Ascending aorta (tissue), 2 donors: ENCODE data around the gene CS. TPM values are rescaled to one million over a fixed set of nuclear protein-coding genes. Genes with fewer than 3 reads are reported as not detected.

Source experiments
- DNase-seq, 2 donors: peaks; one replicate each; pipeline ENCODE4 v3.0.0-alpha.2; 2019; ENCODE audit warnings: low spot score in 2 of 2
- H3K27ac ChIP-seq, 2 donors: fragments of 200-600 bp; sonication (generic); one replicate each; pipeline ENCODE4 v1.5.1; 2016 to 2017; ENCODE audit warnings: mild to moderate bottlenecking in 1 of 2
- H3K27me3 ChIP-seq: fragments of 200-600 bp; sonication (generic); one replicate; pipeline ENCODE4 v1.5.1; 2017
- H3K36me3 ChIP-seq, 2 donors: fragments of 200-600 bp; sonication (generic); one replicate each; pipeline ENCODE4 v1.5.1; 2016
- H3K4me1 ChIP-seq, 2 donors: fragments of 200-600 bp; sonication (generic); one replicate each; pipeline ENCODE4 v1.5.1; 2016 to 2017; ENCODE audit warnings: mild to moderate bottlenecking in 1 of 2
- H3K4me3 ChIP-seq, 2 donors: fragments of 200-600 bp; sonication (generic); one replicate each; pipeline ENCODE4 v1.5.1; 2016 to 2017; ENCODE audit warnings: mild to moderate bottlenecking in 1 of 2
- H3K9me3 ChIP-seq, 2 donors: fragments of 200-600 bp; sonication (generic); one replicate each; pipeline ENCODE4 v1.5.1; 2016
- intact Hi-C: fragments of 100-400 bp; cut with DNase I; formaldehyde crosslinking; loops from one replicate; pipeline ENCODE4 v1.15.1; 2023
- total RNA-seq: library from RNA; depleted of rRNA; stranded (reverse); fragments of >200 nt; gene quantifications from one replicate; pipeline ENCODE4 v1.1.0, GENCODE V29; 2016
- TF ChIP-seq, protein P1 (sequence below), 3 experiments: fragments of 200-600 bp in 2 of 3; fragments of 450-650 bp in 1 of 3; sonication (generic) in 2 of 3; IDR thresholded peaks; one replicate each; pipeline ENCODE4 v1.5.1; 2016 to 2019; ENCODE audit warnings: antibody characterized with exemption in 3 of 3, mild to moderate bottlenecking in 1 of 3, moderate library complexity in 1 of 3

The CS gene
- total RNA-seq, 1 donor from 2014 or later, result 55.2 TPM

DNA sequence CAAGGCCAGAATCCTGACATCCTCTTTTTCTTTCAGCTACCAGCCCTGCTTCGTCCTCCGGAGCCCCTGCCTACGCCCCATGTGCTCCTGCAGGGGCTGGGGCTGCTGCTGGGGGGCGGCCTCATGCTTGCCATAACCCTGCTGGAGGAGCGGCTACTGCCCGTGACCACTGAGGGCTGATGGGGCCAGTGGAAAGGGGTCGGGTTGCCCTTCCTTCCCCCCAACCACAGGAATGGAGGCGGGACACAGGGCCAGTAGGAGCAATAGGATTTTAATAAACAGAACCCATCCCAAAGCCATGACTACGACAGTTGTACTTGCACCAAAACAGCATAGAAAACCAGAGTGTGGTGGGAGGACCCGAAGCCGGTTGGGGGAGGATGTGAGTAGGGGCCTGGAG lies 62.6 kb downstream of the CS start:
- intact Hi-C loops, result no loop called here
- Histone ChIP-seq H3K4me1 (no peaks in the 10 kb centered on the region), H3K27me3 (no peaks in the 10 kb centered on the region), H3K27ac (no peak overlapping the region), H3K4me3 (no peak overlapping the region), H3K36me3 (peaks cover 29 to 43% of the 10 kb centered on the region in 2 donors), H3K9me3 (no peaks in the 10 kb centered on the region)
- DNase-seq, result no peak
- TF ChIP-seq, protein P1, sequence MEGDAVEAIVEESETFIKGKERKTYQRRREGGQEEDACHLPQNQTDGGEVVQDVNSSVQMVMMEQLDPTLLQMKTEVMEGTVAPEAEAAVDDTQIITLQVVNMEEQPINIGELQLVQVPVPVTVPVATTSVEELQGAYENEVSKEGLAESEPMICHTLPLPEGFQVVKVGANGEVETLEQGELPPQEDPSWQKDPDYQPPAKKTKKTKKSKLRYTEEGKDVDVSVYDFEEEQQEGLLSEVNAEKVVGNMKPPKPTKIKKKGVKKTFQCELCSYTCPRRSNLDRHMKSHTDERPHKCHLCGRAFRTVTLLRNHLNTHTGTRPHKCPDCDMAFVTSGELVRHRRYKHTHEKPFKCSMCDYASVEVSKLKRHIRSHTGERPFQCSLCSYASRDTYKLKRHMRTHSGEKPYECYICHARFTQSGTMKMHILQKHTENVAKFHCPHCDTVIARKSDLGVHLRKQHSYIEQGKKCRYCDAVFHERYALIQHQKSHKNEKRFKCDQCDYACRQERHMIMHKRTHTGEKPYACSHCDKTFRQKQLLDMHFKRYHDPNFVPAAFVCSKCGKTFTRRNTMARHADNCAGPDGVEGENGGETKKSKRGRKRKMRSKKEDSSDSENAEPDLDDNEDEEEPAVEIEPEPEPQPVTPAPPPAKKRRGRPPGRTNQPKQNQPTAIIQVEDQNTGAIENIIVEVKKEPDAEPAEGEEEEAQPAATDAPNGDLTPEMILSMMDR (IDR thresholded peaks at IDR 0.05), result no peak

DNA sequence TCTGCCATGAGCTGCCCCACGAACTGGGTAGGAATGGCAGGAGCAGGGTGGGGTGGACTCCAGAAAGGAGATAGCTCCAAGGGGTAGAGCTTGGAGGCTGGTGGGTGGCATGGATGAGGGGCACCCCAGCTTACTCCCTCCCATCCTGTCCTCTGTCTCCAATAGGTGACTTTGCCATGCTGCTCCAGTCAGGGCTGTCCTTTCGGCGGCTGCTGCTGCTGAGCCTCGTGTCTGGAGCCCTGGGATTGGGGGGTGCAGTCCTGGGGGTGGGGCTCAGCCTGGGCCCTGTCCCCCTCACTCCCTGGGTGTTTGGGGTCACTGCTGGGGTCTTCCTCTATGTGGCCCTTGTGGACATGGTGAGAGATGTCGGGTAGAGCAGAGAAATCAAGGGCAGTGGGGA lies 63.1 kb downstream of the CS start:
- intact Hi-C loops, result no loop called here
- H3K27ac ChIP-seq, result no peak overlapping the region
- H3K27me3 ChIP-seq, result no peaks in the 10 kb centered on the region
- H3K36me3 ChIP-seq, result peaks cover 24 to 37% of the 10 kb centered on the region in 2 donors
- DNase-seq, result no peak
- no peaks in the 10 kb centered on the region for H3K4me1 ChIP-seq
- no peak overlapping the region for H3K4me3 ChIP-seq
- TF ChIP-seq, protein P1 (IDR thresholded peaks at IDR 0.05), result no peak
- H3K9me3 ChIP-seq, result no peaks in the 10 kb centered on the region

GRCh38 chr12:56236091-56236490 lies 64.0 kb downstream of the CS start:
- Histone ChIP-seq H3K4me3 (no peak overlapping the region), H3K36me3 (peaks cover 15 to 29% of the 10 kb centered on the region in 2 donors), H3K4me1 (no peaks in the 10 kb centered on the region), H3K27ac (no peak overlapping the region), H3K9me3 (no peaks in the 10 kb centered on the region), H3K27me3 (no peaks in the 10 kb centered on the region)
- DNase-seq, result no peak
- TF ChIP-seq, protein P1 (IDR thresholded peaks at IDR 0.05), result no peak
- intact Hi-C loops, result no loop called here

- no peak overlapping the region for H3K27ac ChIP-seq
- H3K4me3 ChIP-seq, result no peak overlapping the region
- H3K4me1 ChIP-seq, result no peaks in the 10 kb centered on the region
- peaks cover 5 to 17% of the 10 kb centered on the region in 2 donors for H3K36me3 ChIP-seq
- TF ChIP-seq, protein P1 (IDR thresholded peaks at IDR 0.05), result no peak
- DNase-seq, result no peak
- H3K27me3 ChIP-seq, result no peaks in the 10 kb centered on the region
- intact Hi-C loops, result no loop called here
- no peaks in the 10 kb centered on the region for H3K9me3 ChIP-seq
Measured at GRCh38 chr12:56234746-56235436, 65.2 kb downstream of the CS start.

- Histone ChIP-seq H3K4me1 (no peaks in the 10 kb centered on the region), H3K36me3 (peaks cover 0 to 15% of the 10 kb centered on the region in 2 donors), H3K27ac (no peak overlapping the region), H3K27me3 (no peaks in the 10 kb centered on the region), H3K9me3 (no peaks in the 10 kb centered on the region), H3K4me3 (no peak overlapping the region)
- no peak for DNase-seq
- intact Hi-C loops, result no loop called here
- TF ChIP-seq, protein P1 (IDR thresholded peaks at IDR 0.05), result no peak
Measured at GRCh38 chr12:56231184-56231582, 68.9 kb downstream of the CS start.
